Neutrophil (primary cell): ENCODE results near the gene PFDN1.

Experiments
- H3K27ac ChIP-seq: fragments of 200-600 bp; sonication (generic); 2 replicates; pipeline ENCODE4 v1.5.1; 2016; ENCODE audit warnings: mild to moderate bottlenecking, moderate library complexity
- H3K27me3 ChIP-seq: fragments of 200-600 bp; sonication (generic); 2 replicates; pipeline ENCODE4 v1.6.0; 2016; ENCODE audit warnings: mild to moderate bottlenecking
- H3K36me3 ChIP-seq: fragments of 200-600 bp; sonication (generic); 2 replicates; pipeline ENCODE4 v1.5.1; 2017
- H3K4me1 ChIP-seq, 2 experiments: fragments of 200-600 bp in 1 of 2; sonication (generic) in 1 of 2; 1 replicate in 1 of 2; 2 replicates in 1 of 2; pipeline versions ENCODE4 v1.5.1 to v1.6.1; 2013 to 2016; ENCODE audit warnings: low read depth in 1 of 2, low read length in 1 of 2, mild to moderate bottlenecking in 1 of 2, moderate library complexity in 1 of 2; ENCODE audit not compliant: control insufficient read depth in 1 of 2, insufficient read depth in 1 of 2
- H3K4me3 ChIP-seq, 2 experiments: fragments of 200-600 bp in 1 of 2; sonication (generic) in 1 of 2; 1 replicate in 1 of 2; 2 replicates in 1 of 2; pipeline ENCODE4 v1.5.1; 2013 to 2016; ENCODE audit warnings: low read depth in 1 of 2, low read length in 1 of 2, mild to moderate bottlenecking in 1 of 2, moderate library complexity in 1 of 2
- H3K9me3 ChIP-seq: fragments of 200-600 bp; sonication (generic); 2 replicates; pipeline ENCODE4 v1.5.1; 2016
- TF ChIP-seq, protein P1 (sequence below): fragments of 200-600 bp; sonication (generic); IDR thresholded peaks from 2 replicates; pipeline ENCODE4 v1.5.1; 2016; ENCODE audit warnings: antibody characterized with exemption

Gene PFDN1

DNA sequence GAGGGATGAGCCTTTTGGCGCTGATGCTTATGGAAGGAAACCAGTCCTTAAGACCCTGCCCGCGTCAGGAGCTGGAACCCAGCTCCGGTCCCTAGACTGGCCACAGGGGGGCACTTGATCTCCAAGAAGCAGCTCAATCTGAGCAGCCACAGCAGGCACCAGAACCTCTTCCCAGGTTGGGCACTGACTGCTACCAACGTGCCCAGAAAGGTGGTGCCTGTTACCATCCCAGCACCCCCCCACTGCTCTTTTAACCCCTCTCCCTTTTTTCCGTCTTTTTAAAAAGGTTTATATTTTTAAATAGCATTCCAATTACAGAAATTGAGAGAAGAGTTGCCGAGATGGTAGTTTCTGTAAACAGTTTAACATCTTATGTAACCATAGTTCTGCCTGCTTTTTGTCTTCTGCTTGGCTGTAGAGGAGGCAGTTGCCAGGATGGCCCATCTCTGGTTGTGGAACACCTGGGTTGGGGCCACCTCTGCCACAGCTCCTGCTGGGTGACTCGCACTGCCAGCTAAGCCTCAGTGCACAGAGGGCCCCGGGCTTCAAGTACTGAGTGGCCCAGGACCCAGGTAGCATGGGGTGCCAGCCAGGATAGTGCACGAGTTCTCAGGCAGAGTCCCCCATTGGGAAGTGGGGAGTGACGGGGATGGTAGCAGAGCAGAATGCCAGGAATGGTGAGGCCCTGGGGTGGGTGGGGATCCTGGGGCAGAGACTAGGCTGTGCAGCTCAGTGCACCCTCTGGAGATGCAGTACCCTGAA is 62.8 kb downstream of the PFDN1 start:
- H3K4me3 ChIP-seq: no peak overlapping the region

DNA sequence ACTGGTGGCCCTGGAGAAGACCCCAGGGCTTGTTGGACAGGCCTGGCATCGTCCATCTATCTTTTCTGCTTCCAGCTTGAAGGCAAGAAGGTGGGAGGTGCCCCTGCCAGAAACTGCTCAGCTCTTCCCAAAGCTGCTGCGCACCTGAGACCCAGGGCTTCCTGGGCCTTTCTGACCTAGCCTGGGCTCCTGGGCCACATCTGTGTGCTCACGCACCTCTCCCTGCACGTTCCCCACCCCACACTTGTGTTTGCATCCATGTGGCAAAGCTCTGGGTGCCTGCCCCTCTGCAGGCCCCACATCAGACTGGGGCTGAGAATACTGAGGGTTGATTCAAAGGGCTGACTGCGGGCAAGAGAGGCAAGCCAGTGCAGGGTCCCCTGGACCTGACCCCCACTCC is 63.4 kb downstream of the PFDN1 start:
- TF ChIP-seq, protein P1, sequence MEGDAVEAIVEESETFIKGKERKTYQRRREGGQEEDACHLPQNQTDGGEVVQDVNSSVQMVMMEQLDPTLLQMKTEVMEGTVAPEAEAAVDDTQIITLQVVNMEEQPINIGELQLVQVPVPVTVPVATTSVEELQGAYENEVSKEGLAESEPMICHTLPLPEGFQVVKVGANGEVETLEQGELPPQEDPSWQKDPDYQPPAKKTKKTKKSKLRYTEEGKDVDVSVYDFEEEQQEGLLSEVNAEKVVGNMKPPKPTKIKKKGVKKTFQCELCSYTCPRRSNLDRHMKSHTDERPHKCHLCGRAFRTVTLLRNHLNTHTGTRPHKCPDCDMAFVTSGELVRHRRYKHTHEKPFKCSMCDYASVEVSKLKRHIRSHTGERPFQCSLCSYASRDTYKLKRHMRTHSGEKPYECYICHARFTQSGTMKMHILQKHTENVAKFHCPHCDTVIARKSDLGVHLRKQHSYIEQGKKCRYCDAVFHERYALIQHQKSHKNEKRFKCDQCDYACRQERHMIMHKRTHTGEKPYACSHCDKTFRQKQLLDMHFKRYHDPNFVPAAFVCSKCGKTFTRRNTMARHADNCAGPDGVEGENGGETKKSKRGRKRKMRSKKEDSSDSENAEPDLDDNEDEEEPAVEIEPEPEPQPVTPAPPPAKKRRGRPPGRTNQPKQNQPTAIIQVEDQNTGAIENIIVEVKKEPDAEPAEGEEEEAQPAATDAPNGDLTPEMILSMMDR: no peak
- H3K27ac ChIP-seq: peak overlapping the region; percentile 84
- H3K9me3 ChIP-seq: no peaks in the 10 kb centered on the region
- H3K4me1 ChIP-seq: peaks cover 70 to 81% of the 10 kb centered on the region in 2 experiments
- H3K36me3 ChIP-seq: peaks cover 12% of the 10 kb centered on the region
- H3K27me3 ChIP-seq: no peaks in the 10 kb centered on the region
- no peak overlapping the region for H3K4me3 ChIP-seq

More for the DNA sequence above, 62.8 kb downstream of the PFDN1 start:
- TF ChIP-seq, protein P1: no peak
- Histone ChIP-seq H3K36me3 (peaks cover 12% of the 10 kb centered on the region), H3K27ac (no peak overlapping the region), H3K9me3 (no peaks in the 10 kb centered on the region), H3K27me3 (no peaks in the 10 kb centered on the region), H3K4me1 (peaks cover 70 to 81% of the 10 kb centered on the region in 2 experiments)

DNA sequence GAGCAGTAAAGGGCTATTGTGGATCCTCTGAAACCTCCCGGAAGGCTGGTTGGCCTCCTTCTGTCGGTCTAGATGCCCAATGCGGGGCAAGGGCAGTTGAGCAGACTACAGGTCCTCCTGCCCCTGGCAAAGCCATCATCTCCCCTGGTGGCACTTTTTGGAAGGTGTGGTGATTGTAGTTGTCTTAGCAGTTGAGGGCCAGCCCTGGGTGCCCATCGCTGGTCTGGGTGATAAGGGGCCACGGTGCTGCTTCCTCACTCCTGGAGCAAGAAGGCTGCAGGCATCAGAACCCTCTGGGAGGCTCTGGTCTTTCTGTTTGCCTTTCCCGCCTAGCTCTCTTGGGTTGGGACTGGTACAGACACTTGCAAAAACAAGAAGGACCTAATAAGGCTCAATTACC is 64.1 kb downstream of the PFDN1 start:
- no peaks in the 10 kb centered on the region for H3K9me3 ChIP-seq
- H3K4me1 ChIP-seq: peaks cover 76 to 86% of the 10 kb centered on the region in 2 experiments
- peaks cover 9% of the 10 kb centered on the region for H3K36me3 ChIP-seq
- peak overlapping the region; percentile 84 for H3K27ac ChIP-seq
- no peak overlapping the region for H3K4me3 ChIP-seq
- no peaks in the 10 kb centered on the region for H3K27me3 ChIP-seq
- TF ChIP-seq, protein P1: no peak

DNA sequence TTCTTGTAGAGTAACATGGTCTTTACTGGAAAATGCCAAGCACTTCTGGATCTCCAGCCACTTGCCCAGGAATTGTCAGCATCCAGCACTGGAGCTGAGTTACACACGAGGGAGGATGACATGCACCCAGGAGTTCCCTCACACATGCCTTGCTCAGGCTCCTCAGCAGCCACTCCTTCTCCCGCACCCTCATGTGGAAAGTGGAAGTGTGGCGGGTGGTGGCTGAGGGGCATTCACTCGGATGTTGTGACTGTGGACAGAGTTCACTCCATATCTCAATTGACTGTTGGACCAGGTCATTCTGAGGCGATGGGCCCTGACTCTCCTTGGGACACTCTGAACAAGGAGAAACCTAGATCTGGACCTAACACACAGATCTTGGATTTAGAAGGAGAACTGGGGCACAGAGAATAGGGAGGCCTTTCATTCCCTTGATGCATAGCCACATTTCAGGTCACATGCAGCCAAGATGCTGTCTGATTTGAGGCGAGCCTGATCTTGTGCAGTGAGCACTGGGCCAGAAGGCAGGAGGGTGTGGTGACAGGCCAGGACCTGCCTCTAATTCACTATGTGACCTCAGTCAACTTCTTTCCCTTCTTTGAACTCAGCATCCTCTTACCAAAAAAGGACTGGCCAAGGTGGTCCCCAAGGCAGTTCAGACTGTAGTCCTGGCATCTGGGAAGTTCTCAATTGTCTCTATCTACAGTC is 65.9 kb downstream of the PFDN1 start:
- peak overlapping the region; percentile 30 to 35 for H3K4me3 ChIP-seq
- peak overlapping the region; percentile 84 for H3K27ac ChIP-seq
- TF ChIP-seq, protein P1: no peak
- no peaks in the 10 kb centered on the region for H3K9me3 ChIP-seq
- H3K27me3 ChIP-seq: no peaks in the 10 kb centered on the region
- H3K36me3 ChIP-seq: no peaks in the 10 kb centered on the region
- peaks cover 93 to 99% of the 10 kb centered on the region in 2 experiments for H3K4me1 ChIP-seq

DNA sequence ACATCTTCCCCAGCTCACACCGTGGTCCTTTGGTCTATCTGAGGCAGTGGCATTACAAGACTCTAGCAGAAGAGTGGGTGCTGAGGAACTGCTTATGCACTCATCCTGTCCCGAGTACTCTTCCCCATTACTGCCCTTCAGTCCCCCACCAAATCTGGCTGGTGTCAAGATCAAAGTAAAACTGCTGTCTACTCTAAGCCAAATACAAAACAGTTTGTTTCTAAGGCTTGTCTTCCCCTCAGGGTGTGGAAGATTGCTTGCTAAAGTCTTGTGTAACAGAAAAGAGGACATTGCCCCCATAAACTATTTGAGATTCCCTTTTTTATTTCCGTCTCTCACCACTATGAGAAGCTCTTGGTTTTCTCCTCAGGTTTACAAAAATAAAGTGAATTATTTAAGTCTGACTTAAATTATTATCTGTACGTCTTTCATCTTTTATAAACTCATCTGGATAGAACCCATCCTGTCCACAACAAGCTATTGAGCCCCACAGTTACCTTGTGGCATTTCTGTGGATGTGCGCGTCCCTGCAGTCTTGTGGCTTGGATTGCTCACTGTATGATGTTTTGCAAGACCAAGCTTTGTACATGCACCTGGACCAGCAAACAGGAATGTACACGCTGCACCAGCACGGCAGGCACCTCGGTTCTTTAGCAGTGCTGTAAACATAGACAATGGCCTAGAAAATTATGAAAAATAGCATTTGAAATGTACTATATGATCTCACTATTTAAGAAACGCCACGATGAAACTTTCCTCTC is 66.9 kb downstream of the PFDN1 start:
- TF ChIP-seq, protein P1: no peak
- H3K27ac ChIP-seq: peak overlapping the region; percentile 84
- H3K4me1 ChIP-seq: peaks cover 99 to 100% of the 10 kb centered on the region in 2 experiments
- peak overlapping the region; percentile 30 to 35 for H3K4me3 ChIP-seq
- no peaks in the 10 kb centered on the region for H3K9me3 ChIP-seq
- H3K36me3 ChIP-seq: no peaks in the 10 kb centered on the region
- H3K27me3 ChIP-seq: no peaks in the 10 kb centered on the region
